ENCODE measurements around the gene SETBP1.

GRCh38 chr18:44651918-44652572, 28.6 kb upstream of the SETBP1 start:
- TF ChIP-seq, protein P1, sequence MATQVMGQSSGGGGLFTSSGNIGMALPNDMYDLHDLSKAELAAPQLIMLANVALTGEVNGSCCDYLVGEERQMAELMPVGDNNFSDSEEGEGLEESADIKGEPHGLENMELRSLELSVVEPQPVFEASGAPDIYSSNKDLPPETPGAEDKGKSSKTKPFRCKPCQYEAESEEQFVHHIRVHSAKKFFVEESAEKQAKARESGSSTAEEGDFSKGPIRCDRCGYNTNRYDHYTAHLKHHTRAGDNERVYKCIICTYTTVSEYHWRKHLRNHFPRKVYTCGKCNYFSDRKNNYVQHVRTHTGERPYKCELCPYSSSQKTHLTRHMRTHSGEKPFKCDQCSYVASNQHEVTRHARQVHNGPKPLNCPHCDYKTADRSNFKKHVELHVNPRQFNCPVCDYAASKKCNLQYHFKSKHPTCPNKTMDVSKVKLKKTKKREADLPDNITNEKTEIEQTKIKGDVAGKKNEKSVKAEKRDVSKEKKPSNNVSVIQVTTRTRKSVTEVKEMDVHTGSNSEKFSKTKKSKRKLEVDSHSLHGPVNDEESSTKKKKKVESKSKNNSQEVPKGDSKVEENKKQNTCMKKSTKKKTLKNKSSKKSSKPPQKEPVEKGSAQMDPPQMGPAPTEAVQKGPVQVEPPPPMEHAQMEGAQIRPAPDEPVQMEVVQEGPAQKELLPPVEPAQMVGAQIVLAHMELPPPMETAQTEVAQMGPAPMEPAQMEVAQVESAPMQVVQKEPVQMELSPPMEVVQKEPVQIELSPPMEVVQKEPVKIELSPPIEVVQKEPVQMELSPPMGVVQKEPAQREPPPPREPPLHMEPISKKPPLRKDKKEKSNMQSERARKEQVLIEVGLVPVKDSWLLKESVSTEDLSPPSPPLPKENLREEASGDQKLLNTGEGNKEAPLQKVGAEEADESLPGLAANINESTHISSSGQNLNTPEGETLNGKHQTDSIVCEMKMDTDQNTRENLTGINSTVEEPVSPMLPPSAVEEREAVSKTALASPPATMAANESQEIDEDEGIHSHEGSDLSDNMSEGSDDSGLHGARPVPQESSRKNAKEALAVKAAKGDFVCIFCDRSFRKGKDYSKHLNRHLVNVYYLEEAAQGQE (IDR thresholded peaks at IDR 0.05; ENCODE audit: insufficient read depth in 1 of 2, low read depth in 2 of 2, low read length in 1 of 2): no peak
- TF ChIP-seq CTCF (IDR thresholded peaks at IDR 0.05) (no peak), POLR2AphosphoS5 (IDR thresholded peaks at IDR 0.05; ENCODE audit: low read depth, low read length) (no peak), SIN3A (IDR thresholded peaks at IDR 0.05; ENCODE audit: borderline replicate concordance, insufficient read depth, low read depth, low read length) (no peak), TCF7L2 (IDR thresholded peaks at IDR 0.05; ENCODE audit: low read depth, low read length) (no peak)
